ENCODE data around the gene SFXN2.

DNA sequence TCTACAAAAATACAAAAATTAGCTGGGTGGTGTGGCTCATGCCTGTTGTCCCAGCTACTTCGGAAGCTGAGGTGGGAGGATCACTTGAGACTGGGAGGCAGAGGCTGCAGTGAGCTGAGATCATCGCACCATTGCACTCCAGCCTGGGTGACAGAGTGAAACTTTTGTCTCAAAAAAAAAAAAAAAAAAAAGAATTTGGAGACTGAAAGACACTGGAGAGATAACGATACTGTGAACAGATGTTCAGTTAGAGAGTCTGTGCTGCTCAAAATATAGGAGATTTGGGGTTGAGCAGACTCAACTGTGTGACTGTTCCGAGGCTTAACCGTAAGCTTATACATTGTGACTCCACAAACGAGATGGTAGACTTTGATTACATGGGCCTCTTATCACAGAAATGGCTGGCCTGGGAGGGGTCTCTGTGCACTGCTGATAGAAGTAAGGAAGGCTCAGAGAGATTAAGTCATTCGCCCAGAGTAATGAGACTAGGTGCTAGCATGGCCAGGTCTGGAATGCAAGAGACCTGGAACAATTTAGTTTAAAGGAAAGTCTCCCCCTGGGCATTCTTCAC lies 48.7 kb downstream of the SFXN2 start:
- TF ChIP-seq, protein P1, sequence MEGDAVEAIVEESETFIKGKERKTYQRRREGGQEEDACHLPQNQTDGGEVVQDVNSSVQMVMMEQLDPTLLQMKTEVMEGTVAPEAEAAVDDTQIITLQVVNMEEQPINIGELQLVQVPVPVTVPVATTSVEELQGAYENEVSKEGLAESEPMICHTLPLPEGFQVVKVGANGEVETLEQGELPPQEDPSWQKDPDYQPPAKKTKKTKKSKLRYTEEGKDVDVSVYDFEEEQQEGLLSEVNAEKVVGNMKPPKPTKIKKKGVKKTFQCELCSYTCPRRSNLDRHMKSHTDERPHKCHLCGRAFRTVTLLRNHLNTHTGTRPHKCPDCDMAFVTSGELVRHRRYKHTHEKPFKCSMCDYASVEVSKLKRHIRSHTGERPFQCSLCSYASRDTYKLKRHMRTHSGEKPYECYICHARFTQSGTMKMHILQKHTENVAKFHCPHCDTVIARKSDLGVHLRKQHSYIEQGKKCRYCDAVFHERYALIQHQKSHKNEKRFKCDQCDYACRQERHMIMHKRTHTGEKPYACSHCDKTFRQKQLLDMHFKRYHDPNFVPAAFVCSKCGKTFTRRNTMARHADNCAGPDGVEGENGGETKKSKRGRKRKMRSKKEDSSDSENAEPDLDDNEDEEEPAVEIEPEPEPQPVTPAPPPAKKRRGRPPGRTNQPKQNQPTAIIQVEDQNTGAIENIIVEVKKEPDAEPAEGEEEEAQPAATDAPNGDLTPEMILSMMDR (IDR thresholded peaks at IDR 0.05) = no peak
- TF ChIP-seq POLR2A (IDR thresholded peaks at IDR 0.05) = no peak

All from esophagus squamous epithelium (tissue), 4 donors.